CD4-positive, alpha-beta T cell (primary cell): ENCODE results near the gene ULK4. TPM values are rescaled to one million over a fixed set of nuclear protein-coding genes. Genes with fewer than 3 reads are reported as not detected.

Experiments used
- ATAC-seq: fragments of 200-7000 bp; cut with Tn5 transposase; one replicate; pipeline ENCODE4 v1.10.0; 2022; ENCODE audit warnings: mild to moderate bottlenecking; ENCODE audit not compliant: poor library complexity
- CTCF ChIA-PET: fragments of 350-600 bp; sonication (Branson Sonifier 250); formaldehyde crosslinking; loops from one replicate; lab custom pipeline; 2021; ENCODE audit warnings: antibody characterized with exemption, inconsistent platforms; lab: Charles Lee
- POLR2A ChIA-PET: fragments of 350-600 bp; sonication (Branson Sonifier 250); formaldehyde crosslinking; loops from one replicate; lab custom pipeline; 2021; ENCODE audit warnings: antibody characterized with exemption, inconsistent platforms; lab: Charles Lee
- DNase-seq, 14 experiments: peaks; one replicate each; pipeline ENCODE4 v3.0.0-alpha.2; 2013 to 2020; ENCODE audit warnings: mixed read lengths in 2 of 14
- H3K27ac ChIP-seq, 2 donors: one replicate each; pipeline versions ENCODE4 v1.5.1 to v1.7.0; 2013; ENCODE audit warnings: low read length in 2 of 2, low read depth in 1 of 2, mild to moderate bottlenecking in 1 of 2
- H3K27me3 ChIP-seq, 2 experiments: 1 replicate in 1 of 2; 2 replicates in 1 of 2; pipeline versions ENCODE4 v1.6.1 to v1.7.0; 2013; ENCODE audit warnings: low read length in 2 of 2, control low read depth in 1 of 2, mild to moderate bottlenecking in 1 of 2, moderate library complexity in 1 of 2; ENCODE audit not compliant: insufficient read depth in 2 of 2, control insufficient read depth in 1 of 2
- H3K36me3 ChIP-seq: one replicate; pipeline ENCODE4 v1.6.1; 2013; ENCODE audit warnings: low read length, control low read depth; ENCODE audit not compliant: insufficient read depth
- H3K4me1 ChIP-seq: one replicate; pipeline ENCODE4 v1.6.1; 2013; ENCODE audit warnings: low read length, control low read depth; ENCODE audit not compliant: insufficient read depth
- H3K4me3 ChIP-seq: one replicate; pipeline ENCODE4 v1.5.1; 2013; ENCODE audit warnings: mild to moderate bottlenecking, low read length, moderate library complexity
- H3K9me3 ChIP-seq, 2 experiments: 1 replicate in 1 of 2; 2 replicates in 1 of 2; pipeline versions ENCODE4 v1.6.1 to v1.7.0; 2013; ENCODE audit warnings: low read length in 2 of 2, mild to moderate bottlenecking in 2 of 2, control low read depth in 1 of 2, moderate library complexity in 1 of 2; ENCODE audit not compliant: control insufficient read depth in 1 of 2, insufficient read depth in 1 of 2
- H3K27ac Mint-ChIP-seq: one replicate; pipeline ENCODE4 v1.8.0; 2020; ENCODE audit warnings: mixed read lengths
- H3K27me3 Mint-ChIP-seq: one replicate; pipeline ENCODE4 v1.8.0; 2021; ENCODE audit warnings: mixed read lengths
- H3K36me3 Mint-ChIP-seq: one replicate; pipeline ENCODE4 v1.8.0; 2021; ENCODE audit warnings: low read depth, mixed read lengths
- H3K4me1 Mint-ChIP-seq: one replicate; pipeline ENCODE4 v1.8.0; 2021; ENCODE audit warnings: low read depth, mixed read lengths
- H3K4me3 Mint-ChIP-seq: one replicate; pipeline ENCODE4 v1.8.0; 2020; ENCODE audit warnings: mild to moderate bottlenecking, mixed read lengths
- H3K9me3 Mint-ChIP-seq: one replicate; pipeline ENCODE4 v1.8.0; 2020; ENCODE audit warnings: mixed read lengths
- intact Hi-C, 2 experiments: fragments of 100-400 bp; cut with DNase I in 1 of 2; cut with micrococcal nuclease in 1 of 2; formaldehyde crosslinking; loops; one replicate each; pipeline versions ENCODE4 v1.15.1 to v1.9.0; 2023 to 2025; cut with DNase I, micrococcal nuclease
- total RNA-seq, 174 experiments: library from RNA in 2 of 174; stranded (reverse) in 2 of 174; gene quantifications; one replicate each; pipeline ENCODE4 v1.2.3 and lab custom pipeline; 2021 to 2026
- TF ChIP-seq, protein P1 (sequence below): fragments of 200-600 bp; IDR thresholded peaks from one replicate; pipeline ENCODE4 v1.8.0; 2022; ENCODE audit warnings: antibody characterized with exemption, mild to moderate bottlenecking

Gene ULK4
- total RNA-seq, 2 experiments from 2014 or later = 23.8 to 28.6 TPM

DNA sequence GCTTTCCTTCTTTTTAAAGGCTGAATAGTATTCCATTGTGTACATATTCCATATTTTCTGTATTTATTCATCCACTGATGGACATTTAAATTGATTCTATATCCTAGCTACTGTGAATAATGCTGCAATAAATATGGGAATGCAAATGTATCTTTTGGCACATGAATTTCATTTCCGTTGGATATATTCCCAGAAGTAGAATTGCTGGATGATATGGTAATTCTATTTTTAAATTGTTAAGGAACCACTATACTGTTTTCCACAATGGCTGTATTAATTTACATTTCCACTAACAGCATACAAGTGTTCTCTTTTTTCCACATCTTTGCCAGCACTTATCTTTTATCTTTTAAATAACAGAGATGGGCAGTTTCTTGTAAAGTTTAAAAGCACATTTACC, 459.9 kb downstream of the ULK4 start:
- ATAC-seq = no peak
- H3K4me1 Mint-ChIP-seq = no peaks in the 10 kb centered on the region
- CTCF ChIA-PET = no interaction called here
- no peaks in the 10 kb centered on the region for H3K27me3 Mint-ChIP-seq
- peaks cover 0 to 4% of the 10 kb centered on the region in 2 experiments for H3K9me3 ChIP-seq
- H3K27ac Mint-ChIP-seq = no peak overlapping the region
- no peaks in the 10 kb centered on the region for H3K4me1 ChIP-seq
- no peak for DNase-seq
- intact Hi-C loops = no loop called here
- H3K9me3 Mint-ChIP-seq = no peaks in the 10 kb centered on the region
- no peaks in the 10 kb centered on the region for H3K36me3 Mint-ChIP-seq
- POLR2A ChIA-PET = no interaction called here
- H3K27ac ChIP-seq = no peak overlapping the region
- no peak overlapping the region for H3K4me3 ChIP-seq
- H3K4me3 Mint-ChIP-seq = no peak overlapping the region
- H3K36me3 ChIP-seq = no peaks in the 10 kb centered on the region
- no peaks in the 10 kb centered on the region for H3K27me3 ChIP-seq
- TF ChIP-seq, protein P1, sequence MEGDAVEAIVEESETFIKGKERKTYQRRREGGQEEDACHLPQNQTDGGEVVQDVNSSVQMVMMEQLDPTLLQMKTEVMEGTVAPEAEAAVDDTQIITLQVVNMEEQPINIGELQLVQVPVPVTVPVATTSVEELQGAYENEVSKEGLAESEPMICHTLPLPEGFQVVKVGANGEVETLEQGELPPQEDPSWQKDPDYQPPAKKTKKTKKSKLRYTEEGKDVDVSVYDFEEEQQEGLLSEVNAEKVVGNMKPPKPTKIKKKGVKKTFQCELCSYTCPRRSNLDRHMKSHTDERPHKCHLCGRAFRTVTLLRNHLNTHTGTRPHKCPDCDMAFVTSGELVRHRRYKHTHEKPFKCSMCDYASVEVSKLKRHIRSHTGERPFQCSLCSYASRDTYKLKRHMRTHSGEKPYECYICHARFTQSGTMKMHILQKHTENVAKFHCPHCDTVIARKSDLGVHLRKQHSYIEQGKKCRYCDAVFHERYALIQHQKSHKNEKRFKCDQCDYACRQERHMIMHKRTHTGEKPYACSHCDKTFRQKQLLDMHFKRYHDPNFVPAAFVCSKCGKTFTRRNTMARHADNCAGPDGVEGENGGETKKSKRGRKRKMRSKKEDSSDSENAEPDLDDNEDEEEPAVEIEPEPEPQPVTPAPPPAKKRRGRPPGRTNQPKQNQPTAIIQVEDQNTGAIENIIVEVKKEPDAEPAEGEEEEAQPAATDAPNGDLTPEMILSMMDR = no peak

DNA sequence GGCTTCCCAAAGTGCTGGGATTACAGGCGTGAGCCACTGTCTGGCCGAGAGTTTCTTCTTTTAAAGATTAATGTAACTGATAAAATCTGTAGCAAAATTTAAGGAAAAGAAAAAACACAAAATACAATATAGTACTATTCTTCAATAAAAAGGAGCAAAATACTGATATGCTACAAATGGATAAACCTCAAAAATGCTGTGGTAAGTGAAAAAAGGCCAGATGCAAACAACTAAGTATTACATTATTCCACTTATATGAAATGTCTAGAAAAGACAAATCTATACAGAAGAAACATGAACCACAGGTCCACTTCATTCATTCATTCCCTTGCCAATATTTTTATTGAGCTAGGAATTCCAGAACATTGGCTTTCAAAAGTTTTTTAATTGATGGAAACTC, 463.1 kb downstream of the ULK4 start:
- POLR2A ChIA-PET = no interaction called here
- Histone ChIP-seq H3K4me3 (no peak overlapping the region), H3K4me1 (no peaks in the 10 kb centered on the region), H3K36me3 (no peaks in the 10 kb centered on the region), H3K9me3 (peaks cover 0 to 4% of the 10 kb centered on the region in 2 experiments), H3K27me3 (no peaks in the 10 kb centered on the region), H3K27ac (no peak overlapping the region)
- no peaks in the 10 kb centered on the region for H3K36me3 Mint-ChIP-seq
- CTCF ChIA-PET = no interaction called here
- no peak for ATAC-seq
- H3K27ac Mint-ChIP-seq = no peak overlapping the region
- no peaks in the 10 kb centered on the region for H3K27me3 Mint-ChIP-seq
- intact Hi-C loops = no loop called here
- TF ChIP-seq, protein P1 = no peak
- no peak overlapping the region for H3K4me3 Mint-ChIP-seq
- no peak for DNase-seq
- H3K4me1 Mint-ChIP-seq = no peaks in the 10 kb centered on the region
- no peaks in the 10 kb centered on the region for H3K9me3 Mint-ChIP-seq

DNA sequence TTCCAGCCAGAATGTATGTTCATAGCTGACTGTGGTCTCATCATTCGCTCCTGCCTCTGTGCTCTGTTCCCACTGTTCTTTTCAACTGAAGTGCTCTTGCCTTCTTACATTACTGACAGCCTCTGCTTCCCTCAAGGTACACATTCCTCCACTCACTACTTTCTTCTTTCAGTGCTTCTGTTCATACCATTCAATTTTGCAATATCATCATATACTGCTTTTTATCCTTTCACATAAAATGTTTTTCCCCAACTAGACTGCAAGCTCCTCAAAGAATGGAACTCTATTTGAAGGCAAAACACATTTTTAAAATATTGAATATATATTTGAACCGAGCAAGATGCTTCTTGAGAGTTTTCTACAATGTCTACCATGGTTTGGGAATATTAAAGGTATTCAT, 471.5 kb downstream of the ULK4 start:
- no peak overlapping the region for H3K4me3 ChIP-seq
- DNase-seq = no peak
- ATAC-seq = no peak
- no peak overlapping the region for H3K27ac ChIP-seq
- Mint-ChIP-seq H3K27me3 (no peaks in the 10 kb centered on the region), H3K4me3 (no peak overlapping the region), H3K4me1 (no peaks in the 10 kb centered on the region), H3K9me3 (no peaks in the 10 kb centered on the region), H3K36me3 (no peaks in the 10 kb centered on the region), H3K27ac (no peak overlapping the region)
- no peaks in the 10 kb centered on the region for H3K27me3 ChIP-seq
- TF ChIP-seq, protein P1 = no peak
- POLR2A ChIA-PET = no interaction called here
- no peaks in the 10 kb centered on the region for H3K9me3 ChIP-seq
- H3K36me3 ChIP-seq = no peaks in the 10 kb centered on the region
- intact Hi-C loops = no loop called here
- no peaks in the 10 kb centered on the region for H3K4me1 ChIP-seq
- CTCF ChIA-PET = no interaction called here
